HepG2 (cell line): Measurements from ENCODE around the gene PPOX. TPM values are rescaled to one million over a fixed set of nuclear protein-coding genes. Genes with fewer than 3 reads are reported as not detected.

Source experiments
- HCFC1 ChIP-seq: fragments of 150-350 bp; IDR thresholded peaks from 2 replicates; pipeline ENCODE4 v1.6.1; 2014; ENCODE audit warnings: low read depth, low read length
- HOXA5 ChIP-seq: sonication (generic); formaldehyde crosslinking; IDR thresholded peaks from 2 replicates; pipeline ENCODE4 v1.4.0; 2020; ENCODE audit warnings: missing genetic modification reagents
- NFATC3 ChIP-seq: sonication (generic); formaldehyde crosslinking; IDR thresholded peaks from 2 replicates; pipeline ENCODE4 v1.5.1; 2020; ENCODE audit warnings: mild to moderate bottlenecking, missing genetic modification reagents
- NR2F6 ChIP-seq, 2 experiments: IDR thresholded peaks; 2 replicates each; pipeline ENCODE4 v1.6.1; 2016; ENCODE audit warnings: antibody characterized with exemption in 1 of 2, mild to moderate bottlenecking in 1 of 2
- SIN3B ChIP-seq: fragments of 150-350 bp; IDR thresholded peaks from 2 replicates; pipeline ENCODE4 v1.6.1; 2014; ENCODE audit warnings: low read length
- TOE1 ChIP-seq: sonication (generic); formaldehyde crosslinking; IDR thresholded peaks from 2 replicates; pipeline ENCODE4 v1.4.0; 2020; ENCODE audit warnings: mild to moderate bottlenecking, missing genetic modification reagents
- ZBTB8A ChIP-seq: sonication (generic); formaldehyde crosslinking; IDR thresholded peaks from 2 replicates; pipeline ENCODE4 v1.4.0; 2020; ENCODE audit warnings: mild to moderate bottlenecking, low read depth, missing genetic modification reagents, borderline replicate concordance
- ZNF275 ChIP-seq: sonication (generic); formaldehyde crosslinking; IDR thresholded peaks from 2 replicates; pipeline ENCODE4 v1.8.0; 2022; ENCODE audit warnings: missing genetic modification reagents, mild to moderate bottlenecking, inconsistent platforms, borderline replicate concordance
- ZNF383 ChIP-seq: sonication (generic); formaldehyde crosslinking; IDR thresholded peaks from 2 replicates; pipeline ENCODE4 v1.4.0; 2020; ENCODE audit warnings: missing genetic modification reagents, mild to moderate bottlenecking, borderline replicate concordance
- ZNF501 ChIP-seq: sonication (generic); formaldehyde crosslinking; IDR thresholded peaks from 2 replicates; pipeline ENCODE4 v1.5.1; 2020; ENCODE audit warnings: mild to moderate bottlenecking, moderate library complexity, missing genetic modification reagents
- ZNF552 ChIP-seq: sonication (generic); formaldehyde crosslinking; IDR thresholded peaks from 2 replicates; pipeline ENCODE4 v1.9.0; 2022; ENCODE audit warnings: missing genetic modification reagents, mild to moderate bottlenecking, borderline replicate concordance
- ZNF597 ChIP-seq: sonication (generic); formaldehyde crosslinking; IDR thresholded peaks from 2 replicates; pipeline ENCODE4 v1.5.0; 2020; ENCODE audit warnings: missing genetic modification reagents
- ZNF761 ChIP-seq: sonication (generic); formaldehyde crosslinking; conservative IDR thresholded peaks from 2 replicates; pipeline ENCODE4 v1.4.0; 2020; ENCODE audit warnings: mild to moderate bottlenecking, missing genetic modification reagents
- ZNF776 ChIP-seq: sonication (generic); formaldehyde crosslinking; IDR thresholded peaks from 2 replicates; pipeline ENCODE4 v1.4.0; 2020; ENCODE audit warnings: mild to moderate bottlenecking, missing genetic modification reagents
- polyA plus RNA-seq, 8 experiments: library from polyadenylated mRNA; depleted of rRNA in 3 of 8; stranded (reverse) in 7 of 8; unstranded in 1 of 8; fragments of >200 nt; fragmentation: Illumina TruSeq in 4 of 8; extraction: Trizol in 4 of 8; gene quantifications; 2 replicates each; pipeline versions ENCODE4 v1.2.1 to v1.2.3, GENCODE V29; 2011 to 2016; ENCODE audit warnings: low read depth in 4 of 8, missing spikeins in 1 of 8, mixed read lengths in 1 of 8; ENCODE audit not compliant: insufficient read depth in 1 of 8
- total RNA-seq, 5 experiments: library from RNA; depleted of rRNA; stranded (reverse); fragments of >200 nt; fragmentation: Illumina TruSeq; extraction: Trizol; gene quantifications; 2 replicates each; pipeline ENCODE4 v1.2.3, GENCODE V29; 2016; ENCODE audit warnings: low read depth in 1 of 5
- TF ChIP-seq, protein P1 (sequence below): sonication (generic); formaldehyde crosslinking; IDR thresholded peaks from 2 replicates; pipeline ENCODE4 v1.4.0; 2020; ENCODE audit warnings: missing genetic modification reagents, borderline replicate concordance
- TF ChIP-seq, protein P2 (sequence below): sonication (generic); formaldehyde crosslinking; conservative IDR thresholded peaks from 2 replicates; pipeline ENCODE4 v1.8.0; 2022; ENCODE audit warnings: mild to moderate bottlenecking, moderate library complexity, missing genetic modification reagents
- TF ChIP-seq, protein P3 (sequence below): IDR thresholded peaks from 2 replicates; pipeline ENCODE4 v1.6.1; 2016; ENCODE audit warnings: missing compliant biosample characterization, missing genetic modification reagents, borderline replicate concordance
- TF ChIP-seq, protein P4 (sequence below): sonication (generic); formaldehyde crosslinking; IDR thresholded peaks from 2 replicates; pipeline ENCODE4 v1.4.0; 2020; ENCODE audit warnings: missing genetic modification reagents, mild to moderate bottlenecking, borderline replicate concordance

PPOX gene
- total and polyA plus RNA-seq, 2 of the 13 experiments (the other 11 are each of a cell fraction or from before 2014, with no cell fraction given): 15.5 to 27.7 TPM

DNA sequence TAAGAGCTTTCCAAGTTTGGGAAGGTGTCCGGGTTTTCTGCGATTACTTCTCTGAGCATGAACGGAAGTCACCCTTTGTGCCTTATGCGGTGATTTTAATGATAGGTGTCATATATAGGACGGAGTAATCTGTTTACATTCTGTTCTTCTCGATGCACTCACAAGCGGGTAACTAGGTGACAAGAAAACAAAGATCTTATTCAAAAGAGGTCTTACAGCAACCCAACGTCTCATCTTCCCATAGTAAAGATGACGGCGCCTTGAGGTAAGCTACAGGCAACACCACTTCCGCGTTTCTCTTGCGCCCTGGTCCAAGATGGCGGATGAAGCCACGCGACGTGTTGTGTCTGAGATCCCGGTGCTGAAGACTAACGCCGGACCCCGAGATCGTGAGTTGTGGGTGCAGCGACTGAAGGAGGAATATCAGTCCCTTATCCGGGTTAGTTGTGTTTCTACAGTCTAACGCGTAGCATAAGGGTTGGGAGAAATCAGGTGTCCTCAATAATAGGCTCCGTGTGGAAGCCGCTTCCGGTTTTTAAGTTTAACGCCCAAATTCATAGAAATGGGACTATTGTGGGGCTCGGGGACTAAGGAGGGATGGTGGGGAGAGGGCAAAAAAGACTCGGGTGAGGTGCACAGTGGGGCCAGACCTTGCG is 12.4 kb upstream of the PPOX start, which contains the start of gene UFC1 (continued):
- TF ChIP-seq, protein P1, sequence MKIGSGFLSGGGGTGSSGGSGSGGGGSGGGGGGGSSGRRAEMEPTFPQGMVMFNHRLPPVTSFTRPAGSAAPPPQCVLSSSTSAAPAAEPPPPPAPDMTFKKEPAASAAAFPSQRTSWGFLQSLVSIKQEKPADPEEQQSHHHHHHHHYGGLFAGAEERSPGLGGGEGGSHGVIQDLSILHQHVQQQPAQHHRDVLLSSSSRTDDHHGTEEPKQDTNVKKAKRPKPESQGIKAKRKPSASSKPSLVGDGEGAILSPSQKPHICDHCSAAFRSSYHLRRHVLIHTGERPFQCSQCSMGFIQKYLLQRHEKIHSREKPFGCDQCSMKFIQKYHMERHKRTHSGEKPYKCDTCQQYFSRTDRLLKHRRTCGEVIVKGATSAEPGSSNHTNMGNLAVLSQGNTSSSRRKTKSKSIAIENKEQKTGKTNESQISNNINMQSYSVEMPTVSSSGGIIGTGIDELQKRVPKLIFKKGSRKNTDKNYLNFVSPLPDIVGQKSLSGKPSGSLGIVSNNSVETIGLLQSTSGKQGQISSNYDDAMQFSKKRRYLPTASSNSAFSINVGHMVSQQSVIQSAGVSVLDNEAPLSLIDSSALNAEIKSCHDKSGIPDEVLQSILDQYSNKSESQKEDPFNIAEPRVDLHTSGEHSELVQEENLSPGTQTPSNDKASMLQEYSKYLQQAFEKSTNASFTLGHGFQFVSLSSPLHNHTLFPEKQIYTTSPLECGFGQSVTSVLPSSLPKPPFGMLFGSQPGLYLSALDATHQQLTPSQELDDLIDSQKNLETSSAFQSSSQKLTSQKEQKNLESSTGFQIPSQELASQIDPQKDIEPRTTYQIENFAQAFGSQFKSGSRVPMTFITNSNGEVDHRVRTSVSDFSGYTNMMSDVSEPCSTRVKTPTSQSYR (CRISPR knock-in tag): no peak
- TF ChIP-seq ZNF597 (CRISPR knock-in tag) (no peak), HOXA5 (peak; percentile 42; the same call in 1 of the 2 replicates), ZNF501 (CRISPR knock-in tag) (peak; percentile 59; the same call in 1 of the 2 replicates), NFATC3 (CRISPR knock-in tag) (no peak), ZNF383 (no peak), ZNF275 (CRISPR knock-in tag) (peak; percentile 27; the same call in 1 of the 2 replicates), ZNF552 (no peak), HCFC1 (no peak; the same call in 1 of the 2 replicates), TOE1 (CRISPR knock-in tag) (no peak; the same call in 1 of the 2 replicates), ZNF761 (0 out of 2 replicates have a peak, but pooled peaks have one; percentile 41), SIN3B (peak; percentile 52; the same call in 1 of the 2 replicates), ZBTB8A (CRISPR knock-in tag) (0 out of 2 replicates have a peak, but pooled peaks have one; percentile 55), ZNF776 (no peak), NR2F6 (IDR thresholded peaks at IDR 0.05) (no peak), NR2F6 (CRISPR knock-in tag; IDR thresholded peaks at IDR 0.05) (no peak)
- TF ChIP-seq, protein P2, sequence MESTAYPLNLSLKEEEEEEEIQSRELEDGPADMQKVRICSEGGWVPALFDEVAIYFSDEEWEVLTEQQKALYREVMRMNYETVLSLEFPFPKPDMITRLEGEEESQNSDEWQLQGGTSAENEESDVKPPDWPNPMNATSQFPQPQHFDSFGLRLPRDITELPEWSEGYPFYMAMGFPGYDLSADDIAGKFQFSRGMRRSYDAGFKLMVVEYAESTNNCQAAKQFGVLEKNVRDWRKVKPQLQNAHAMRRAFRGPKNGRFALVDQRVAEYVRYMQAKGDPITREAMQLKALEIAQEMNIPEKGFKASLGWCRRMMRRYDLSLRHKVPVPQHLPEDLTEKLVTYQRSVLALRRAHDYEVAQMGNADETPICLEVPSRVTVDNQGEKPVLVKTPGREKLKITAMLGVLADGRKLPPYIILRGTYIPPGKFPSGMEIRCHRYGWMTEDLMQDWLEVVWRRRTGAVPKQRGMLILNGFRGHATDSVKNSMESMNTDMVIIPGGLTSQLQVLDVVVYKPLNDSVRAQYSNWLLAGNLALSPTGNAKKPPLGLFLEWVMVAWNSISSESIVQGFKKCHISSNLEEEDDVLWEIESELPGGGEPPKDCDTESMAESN (CRISPR knock-in tag): peak; percentile 75
- TF ChIP-seq, protein P3, sequence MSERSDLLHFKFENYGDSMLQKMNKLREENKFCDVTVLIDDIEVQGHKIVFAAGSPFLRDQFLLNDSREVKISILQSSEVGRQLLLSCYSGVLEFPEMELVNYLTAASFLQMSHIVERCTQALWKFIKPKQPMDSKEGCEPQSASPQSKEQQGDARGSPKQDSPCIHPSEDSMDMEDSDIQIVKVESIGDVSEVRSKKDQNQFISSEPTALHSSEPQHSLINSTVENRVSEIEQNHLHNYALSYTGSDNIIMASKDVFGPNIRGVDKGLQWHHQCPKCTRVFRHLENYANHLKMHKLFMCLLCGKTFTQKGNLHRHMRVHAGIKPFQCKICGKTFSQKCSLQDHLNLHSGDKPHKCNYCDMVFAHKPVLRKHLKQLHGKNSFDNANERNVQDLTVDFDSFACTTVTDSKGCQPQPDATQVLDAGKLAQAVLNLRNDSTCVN (CRISPR knock-in tag): 0 out of 2 replicates have a peak, but pooled peaks have one; percentile 17
- TF ChIP-seq, protein P4, sequence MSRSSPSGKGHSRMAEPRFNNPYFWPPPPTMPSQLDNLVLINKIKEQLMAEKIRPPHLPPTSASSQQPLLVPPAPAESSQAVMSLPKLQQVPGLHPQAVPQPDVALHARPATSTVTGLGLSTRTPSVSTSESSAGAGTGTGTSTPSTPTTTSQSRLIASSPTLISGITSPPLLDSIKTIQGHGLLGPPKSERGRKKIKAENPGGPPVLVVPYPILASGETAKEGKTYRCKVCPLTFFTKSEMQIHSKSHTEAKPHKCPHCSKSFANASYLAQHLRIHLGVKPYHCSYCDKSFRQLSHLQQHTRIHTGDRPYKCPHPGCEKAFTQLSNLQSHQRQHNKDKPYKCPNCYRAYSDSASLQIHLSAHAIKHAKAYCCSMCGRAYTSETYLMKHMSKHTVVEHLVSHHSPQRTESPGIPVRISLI: no peak
